OCI-LY3 (cell line): Measurements from ENCODE around the gene TRAPPC8.
"Not testable (repeated sequence)": the region's sequence is repeated elsewhere in the genome, so short reads cannot be mapped to it uniquely, and the experiment has no call there.

Source experiments
- H2AFZ ChIP-seq: fragments of 200-600, 300-600 bp; shearing (Covaris generic); 2 replicates; pipeline ENCODE4 v1.6.0; 2014; ENCODE audit warnings: antibody characterized with exemption, low read depth, low read length
- H3K27ac ChIP-seq: fragments of 200-600, 300-600 bp; sonication (generic); 2 replicates; pipeline ENCODE4 v1.5.1; 2014; ENCODE audit warnings: mild to moderate bottlenecking, low read length, moderate library complexity, mixed read lengths
- H3K27me3 ChIP-seq: fragments of 200-600, 300-600 bp; sonication (generic); 2 replicates; pipeline ENCODE4 v1.6.1; 2014; ENCODE audit warnings: low read depth, low read length, mixed read lengths
- H3K36me3 ChIP-seq: fragments of 200-600, 300-600 bp; sonication (generic); replicated peaks from 2 replicates; pipeline ENCODE3; 2014; ENCODE audit warnings: low read depth, low read length, mixed read lengths
- H3K4me1 ChIP-seq: fragments of 300-600, 200-600 bp; sonication (generic); 2 replicates; pipeline ENCODE4 v1.6.1; 2014; ENCODE audit warnings: low read length, mixed read lengths
- H3K4me2 ChIP-seq: fragments of 200-600, 300-600 bp; sonication (generic); 2 replicates; pipeline ENCODE4 v1.6.1; 2014; ENCODE audit warnings: low read length, mixed read lengths
- H3K4me3 ChIP-seq: fragments of 300-600, 200-600 bp; sonication (generic); 2 replicates; pipeline ENCODE4 v1.5.1; 2014; ENCODE audit warnings: antibody characterized with exemption, mild to moderate bottlenecking, low read length, moderate library complexity
- H3K79me2 ChIP-seq: fragments of 300-600, 200-600 bp; shearing (Covaris generic); 2 replicates; pipeline ENCODE4 v1.6.1; 2014; ENCODE audit warnings: mild to moderate bottlenecking, low read length, mixed read lengths
- H3K9ac ChIP-seq: fragments of 300-600, 200-600 bp; shearing (Covaris generic); 2 replicates; pipeline ENCODE4 v1.6.0; 2014; ENCODE audit warnings: mild to moderate bottlenecking, low read length, moderate library complexity
- H3K9me3 ChIP-seq: fragments of 200-600, 300-600 bp; shearing (Covaris generic); 2 replicates; pipeline ENCODE4 v1.6.1; 2014; ENCODE audit warnings: low read length, mixed read lengths; ENCODE audit not compliant: insufficient read depth
- H4K20me1 ChIP-seq: fragments of 200-600, 300-600 bp; sonication (generic); 2 replicates; pipeline ENCODE4 v1.6.1; 2016; ENCODE audit warnings: low read length, mixed read lengths; ENCODE audit not compliant: insufficient read depth
- EZH2phosphoT487 ChIP-seq: fragments of 200-600 bp; shearing (Covaris generic); IDR thresholded peaks from 2 replicates; pipeline ENCODE4 v1.6.1; 2018; ENCODE audit warnings: antibody characterized with exemption, mixed run types, low read depth
- TF ChIP-seq, protein P1 (sequence below): fragments of 200-600, 300-600 bp; sonication (generic); IDR thresholded peaks from 2 replicates; pipeline ENCODE4 v1.5.1; 2014; ENCODE audit warnings: antibody characterized with exemption, low read length, low read depth

TRAPPC8 gene

DNA sequence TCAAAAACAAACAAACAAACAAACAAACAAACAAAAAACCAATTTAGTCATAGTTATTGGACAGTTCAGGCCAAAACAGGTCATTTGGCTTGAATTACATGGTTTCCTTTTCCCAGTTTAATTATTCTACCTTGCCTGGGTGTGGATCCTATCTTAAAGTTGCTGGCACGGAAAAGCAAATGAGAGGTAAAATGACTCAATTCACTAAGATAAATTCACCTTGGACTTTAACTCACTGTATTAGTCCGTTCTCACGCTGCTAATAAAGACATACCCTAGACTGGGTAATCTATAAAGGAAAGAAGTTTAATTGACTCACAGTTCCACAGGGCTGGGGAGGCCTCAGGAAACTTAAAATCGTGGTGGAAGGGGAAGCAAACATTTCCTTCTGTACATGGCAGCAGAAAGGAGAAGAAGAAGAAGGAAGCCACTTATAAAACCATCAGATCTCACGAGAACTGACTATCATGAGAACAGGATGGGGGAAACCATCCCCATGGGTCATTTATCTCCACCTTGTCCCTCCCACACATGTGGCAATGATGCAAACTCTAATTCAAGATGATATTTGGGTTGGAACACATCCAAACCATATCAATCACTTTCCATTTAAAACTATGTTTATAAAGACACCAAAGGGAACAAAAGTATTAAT, 22.5 kb upstream of the TRAPPC8 start:
- no peak for TF ChIP-seq EZH2phosphoT487
- TF ChIP-seq, protein P1, sequence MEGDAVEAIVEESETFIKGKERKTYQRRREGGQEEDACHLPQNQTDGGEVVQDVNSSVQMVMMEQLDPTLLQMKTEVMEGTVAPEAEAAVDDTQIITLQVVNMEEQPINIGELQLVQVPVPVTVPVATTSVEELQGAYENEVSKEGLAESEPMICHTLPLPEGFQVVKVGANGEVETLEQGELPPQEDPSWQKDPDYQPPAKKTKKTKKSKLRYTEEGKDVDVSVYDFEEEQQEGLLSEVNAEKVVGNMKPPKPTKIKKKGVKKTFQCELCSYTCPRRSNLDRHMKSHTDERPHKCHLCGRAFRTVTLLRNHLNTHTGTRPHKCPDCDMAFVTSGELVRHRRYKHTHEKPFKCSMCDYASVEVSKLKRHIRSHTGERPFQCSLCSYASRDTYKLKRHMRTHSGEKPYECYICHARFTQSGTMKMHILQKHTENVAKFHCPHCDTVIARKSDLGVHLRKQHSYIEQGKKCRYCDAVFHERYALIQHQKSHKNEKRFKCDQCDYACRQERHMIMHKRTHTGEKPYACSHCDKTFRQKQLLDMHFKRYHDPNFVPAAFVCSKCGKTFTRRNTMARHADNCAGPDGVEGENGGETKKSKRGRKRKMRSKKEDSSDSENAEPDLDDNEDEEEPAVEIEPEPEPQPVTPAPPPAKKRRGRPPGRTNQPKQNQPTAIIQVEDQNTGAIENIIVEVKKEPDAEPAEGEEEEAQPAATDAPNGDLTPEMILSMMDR: no peak
- Histone ChIP-seq H3K27ac (no peak overlapping the region), H3K4me2 (no peak overlapping the region), H4K20me1 (no peaks in the 10 kb centered on the region), H3K4me1 (no peaks in the 10 kb centered on the region), H2AFZ (no peak overlapping the region), H3K9ac (no peak overlapping the region), H3K4me3 (no peak overlapping the region), H3K79me2 (no peaks in the 10 kb centered on the region), H3K27me3 (no peaks in the 10 kb centered on the region), H3K36me3 (no peaks in the 10 kb centered on the region), H3K9me3 (no peaks in the 10 kb centered on the region)

DNA sequence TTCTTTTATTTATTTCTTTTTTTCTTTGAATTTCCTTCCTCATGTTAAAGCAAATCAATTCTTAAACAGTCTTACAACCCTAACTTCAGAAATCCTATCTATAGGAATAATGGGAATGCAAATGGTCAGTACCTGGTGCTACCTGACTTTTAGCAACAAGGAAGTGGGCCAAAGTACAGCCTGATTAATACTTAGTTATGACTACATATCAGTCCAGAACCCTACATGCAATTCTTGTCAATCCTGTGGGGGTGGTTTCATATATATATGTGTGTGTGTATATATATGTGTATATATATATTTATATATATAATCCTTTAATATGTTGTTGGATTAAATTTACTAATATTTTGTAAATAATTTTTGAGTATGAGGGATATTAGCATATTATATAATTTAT, 14.8 kb upstream of the TRAPPC8 start:
- no peaks in the 10 kb centered on the region for H3K9me3 ChIP-seq
- H3K4me1 ChIP-seq: 0 out of 2 replicates have a peak, but pooled peaks cover 3% of the 10 kb centered on the region
- H3K9ac ChIP-seq: no peak overlapping the region
- H4K20me1 ChIP-seq: no peaks in the 10 kb centered on the region
- H3K27ac ChIP-seq: no peak overlapping the region
- H3K4me3 ChIP-seq: no peak overlapping the region
- no peaks in the 10 kb centered on the region for H3K27me3 ChIP-seq
- H3K36me3 ChIP-seq: no peaks in the 10 kb centered on the region
- TF ChIP-seq, protein P1: no peak
- TF ChIP-seq EZH2phosphoT487: no peak
- H3K79me2 ChIP-seq: no peaks in the 10 kb centered on the region
- H2AFZ ChIP-seq: no peak overlapping the region
- no peak overlapping the region for H3K4me2 ChIP-seq

DNA sequence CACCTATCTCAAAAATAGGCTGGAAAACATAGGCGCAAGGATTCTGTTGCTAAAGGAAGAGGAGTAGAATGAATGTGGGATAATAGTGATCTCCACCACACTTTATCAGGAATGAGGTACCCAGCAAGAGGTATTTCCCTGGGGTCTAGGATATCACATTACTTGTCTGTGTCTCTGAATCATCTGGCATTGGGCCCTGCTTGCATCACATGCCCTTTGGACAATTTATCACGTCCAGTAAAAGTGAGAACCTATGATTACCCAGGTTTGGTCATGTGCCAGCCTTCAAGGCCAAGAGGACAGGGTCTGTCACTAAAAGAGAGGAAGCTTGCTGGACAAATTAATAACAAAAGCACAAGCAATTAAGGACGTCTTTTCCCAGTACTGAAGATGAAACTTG, 11.4 kb upstream of the TRAPPC8 start:
- no peaks in the 10 kb centered on the region for H4K20me1 ChIP-seq
- no peak for TF ChIP-seq EZH2phosphoT487
- TF ChIP-seq, protein P1: no peak
- H3K9me3 ChIP-seq: no peaks in the 10 kb centered on the region
- H3K79me2 ChIP-seq: no peaks in the 10 kb centered on the region
- H3K4me2 ChIP-seq: no peak overlapping the region
- H3K27me3 ChIP-seq: no peaks in the 10 kb centered on the region
- no peak overlapping the region for H2AFZ ChIP-seq
- H3K27ac ChIP-seq: no peak overlapping the region
- H3K9ac ChIP-seq: no peak overlapping the region
- H3K36me3 ChIP-seq: no peaks in the 10 kb centered on the region
- no peak overlapping the region for H3K4me3 ChIP-seq
- 0 out of 2 replicates have a peak, but pooled peaks cover 3% of the 10 kb centered on the region for H3K4me1 ChIP-seq

DNA sequence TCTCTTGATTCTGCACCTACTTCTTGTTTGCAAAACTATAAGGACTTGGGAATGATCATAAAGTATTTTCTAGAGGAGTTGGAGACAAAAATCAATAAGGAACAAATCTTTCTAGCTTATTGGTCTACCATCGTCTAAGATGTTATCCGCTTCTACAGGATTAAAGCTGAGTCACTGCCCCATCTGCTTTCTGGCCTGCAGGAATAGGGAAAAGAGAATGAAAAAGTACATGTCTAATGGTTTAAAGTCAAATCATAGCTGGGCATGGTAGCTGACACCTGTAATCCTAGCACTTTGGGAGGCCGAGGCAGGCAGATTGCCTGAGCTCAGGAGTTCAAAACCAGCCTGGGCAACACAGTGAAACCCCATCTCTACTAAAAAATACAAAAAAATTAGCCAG, 10.8 kb upstream of the TRAPPC8 start:
- not testable (repeated sequence) for H3K27ac ChIP-seq, H3K4me2 ChIP-seq, H2AFZ ChIP-seq, H3K27me3 ChIP-seq, H3K4me1 ChIP-seq, H3K9me3 ChIP-seq, H3K36me3 ChIP-seq, H3K4me3 ChIP-seq, H3K9ac ChIP-seq, H4K20me1 ChIP-seq, H3K79me2 ChIP-seq
